ENCODE results near the gene DLG2.

- no peak for TF ChIP-seq EP300 (IDR thresholded peaks at IDR 0.05; ENCODE audit: borderline replicate concordance)
- no peak for TF ChIP-seq FOXM1 (IDR thresholded peaks at IDR 0.05; ENCODE audit: borderline replicate concordance, low read depth)
- TF ChIP-seq, protein P1, sequence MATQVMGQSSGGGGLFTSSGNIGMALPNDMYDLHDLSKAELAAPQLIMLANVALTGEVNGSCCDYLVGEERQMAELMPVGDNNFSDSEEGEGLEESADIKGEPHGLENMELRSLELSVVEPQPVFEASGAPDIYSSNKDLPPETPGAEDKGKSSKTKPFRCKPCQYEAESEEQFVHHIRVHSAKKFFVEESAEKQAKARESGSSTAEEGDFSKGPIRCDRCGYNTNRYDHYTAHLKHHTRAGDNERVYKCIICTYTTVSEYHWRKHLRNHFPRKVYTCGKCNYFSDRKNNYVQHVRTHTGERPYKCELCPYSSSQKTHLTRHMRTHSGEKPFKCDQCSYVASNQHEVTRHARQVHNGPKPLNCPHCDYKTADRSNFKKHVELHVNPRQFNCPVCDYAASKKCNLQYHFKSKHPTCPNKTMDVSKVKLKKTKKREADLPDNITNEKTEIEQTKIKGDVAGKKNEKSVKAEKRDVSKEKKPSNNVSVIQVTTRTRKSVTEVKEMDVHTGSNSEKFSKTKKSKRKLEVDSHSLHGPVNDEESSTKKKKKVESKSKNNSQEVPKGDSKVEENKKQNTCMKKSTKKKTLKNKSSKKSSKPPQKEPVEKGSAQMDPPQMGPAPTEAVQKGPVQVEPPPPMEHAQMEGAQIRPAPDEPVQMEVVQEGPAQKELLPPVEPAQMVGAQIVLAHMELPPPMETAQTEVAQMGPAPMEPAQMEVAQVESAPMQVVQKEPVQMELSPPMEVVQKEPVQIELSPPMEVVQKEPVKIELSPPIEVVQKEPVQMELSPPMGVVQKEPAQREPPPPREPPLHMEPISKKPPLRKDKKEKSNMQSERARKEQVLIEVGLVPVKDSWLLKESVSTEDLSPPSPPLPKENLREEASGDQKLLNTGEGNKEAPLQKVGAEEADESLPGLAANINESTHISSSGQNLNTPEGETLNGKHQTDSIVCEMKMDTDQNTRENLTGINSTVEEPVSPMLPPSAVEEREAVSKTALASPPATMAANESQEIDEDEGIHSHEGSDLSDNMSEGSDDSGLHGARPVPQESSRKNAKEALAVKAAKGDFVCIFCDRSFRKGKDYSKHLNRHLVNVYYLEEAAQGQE (IDR thresholded peaks at IDR 0.05; ENCODE audit: low read depth), result no peak
- no peak for TF ChIP-seq ZBTB7A (IDR thresholded peaks at IDR 0.05; ENCODE audit: low read depth)
- no peak for TF ChIP-seq MAX (IDR thresholded peaks at IDR 0.05)
Measured at GRCh38 chr11:85044911-85045310, 582.2 kb downstream of the DLG2 start.
